Cardiac muscle cell (in vitro differentiated cells and primary cell): ENCODE results near the gene MSMB. TPM values are rescaled to one million over a fixed set of nuclear protein-coding genes. Genes with fewer than 3 reads are reported as not detected.

ENCODE experiments used
- DNase-seq, 2 donors: peaks; one replicate each; pipeline versions ENCODE4 v3.0.0 to v3.0.0-alpha.2; 2010 to 2017; ENCODE audit warnings: low read depth in 1 of 2, low spot score in 1 of 2
- H3K27ac ChIP-seq: fragments of 200-600 bp; sonication (generic); 2 replicates; pipeline ENCODE4 v1.5.1; 2016
- H3K27me3 ChIP-seq: fragments of 200-600 bp; sonication (generic); 2 replicates; pipeline ENCODE4 v1.6.0; 2016; ENCODE audit warnings: control low read depth
- H3K36me3 ChIP-seq: fragments of 200-600 bp; sonication (generic); 2 replicates; pipeline ENCODE4 v1.5.1; 2016; ENCODE audit warnings: control low read depth
- H3K4me1 ChIP-seq: fragments of 200-600 bp; sonication (generic); 2 replicates; pipeline ENCODE4 v1.8.1; 2017; ENCODE audit warnings: low read depth, mild to moderate bottlenecking, mixed run types
- H3K4me3 ChIP-seq: fragments of 200-600 bp; sonication (generic); 2 replicates; pipeline ENCODE4 v1.5.1; 2016; ENCODE audit warnings: mild to moderate bottlenecking
- H3K9me3 ChIP-seq: fragments of 200-600 bp; sonication (generic); 2 replicates; pipeline ENCODE4 v1.5.1; 2017; ENCODE audit warnings: low read depth, mild to moderate bottlenecking, control low read depth
- CTCF ChIP-seq: IDR thresholded peaks from 2 replicates; pipeline ENCODE4 v1.5.1; 2012; ENCODE audit warnings: low read depth, mild to moderate bottlenecking, low read length
- polyA plus RNA-seq: library from polyadenylated mRNA; unstranded; fragments of >200 nt; fragmentation: Nextera tagmentation; extraction: Ambion mirVana; gene quantifications from 2 replicates; pipeline ENCODE4 v1.2.1, GENCODE V29; 2016
- total RNA-seq: library from RNA; depleted of rRNA; stranded (reverse); fragments of >200 nt; gene quantifications from 2 replicates; pipeline ENCODE4 v1.2.3, GENCODE V29; 2016

The MSMB gene
- total and polyA plus RNA-seq, 2 experiments from 2014 or later, result not detected

- Histone ChIP-seq H3K27ac (peak overlapping the region; percentile 86), H3K9me3 (no peaks in the 10 kb centered on the region), H3K27me3 (no peaks in the 10 kb centered on the region), H3K36me3 (peaks cover 17% of the 10 kb centered on the region), H3K4me3 (peak overlapping the region; percentile 61), H3K4me1 (peaks cover 65% of the 10 kb centered on the region)
- no peak for TF ChIP-seq CTCF
- peak; percentile 36 to 47 for DNase-seq
These were observed 26.3 kb downstream of the MSMB start for GRCh38 chr10:46019569-46020343.

- peak in 1 of 2 donors; percentile 27 for DNase-seq
- Histone ChIP-seq H3K36me3 (peaks cover 23% of the 10 kb centered on the region), H3K9me3 (no peaks in the 10 kb centered on the region), H3K4me1 (peaks cover 59% of the 10 kb centered on the region), H3K4me3 (peak overlapping the region; percentile 61), H3K27ac (peak overlapping the region; percentile 86), H3K27me3 (no peaks in the 10 kb centered on the region)
- no peak for TF ChIP-seq CTCF
These were observed 26.9 kb downstream of the MSMB start for GRCh38 chr10:46019177-46019528.

GRCh38 chr10:46018453-46019176 is 27.5 kb downstream of the MSMB start:
- H3K27me3 ChIP-seq, result no peaks in the 10 kb centered on the region
- H3K4me3 ChIP-seq, result peak overlapping the region; percentile 4
- no peaks in the 10 kb centered on the region for H3K9me3 ChIP-seq
- DNase-seq, result peak in 1 of 2 donors; percentile 63
- no peak for TF ChIP-seq CTCF
- peak overlapping the region; percentile 86 for H3K27ac ChIP-seq
- H3K4me1 ChIP-seq, result peaks cover 54% of the 10 kb centered on the region
- H3K36me3 ChIP-seq, result peaks cover 28% of the 10 kb centered on the region

- no peak for TF ChIP-seq CTCF
These were observed 28.3 kb downstream of the MSMB start for GRCh38 chr10:46017733-46018132.

GRCh38 chr10:46016811-46017210 is 29.3 kb downstream of the MSMB start:
- Histone ChIP-seq H3K4me1 (peaks cover 53% of the 10 kb centered on the region), H3K36me3 (peaks cover 44% of the 10 kb centered on the region), H3K27ac (no peak overlapping the region), H3K4me3 (no peak overlapping the region), H3K27me3 (no peaks in the 10 kb centered on the region), H3K9me3 (no peaks in the 10 kb centered on the region)
- no peak for TF ChIP-seq CTCF
- DNase-seq, result no peak

More at GRCh38 chr10:46017733-46018132, 28.3 kb downstream of the MSMB start:
- Histone ChIP-seq H3K27me3 (no peaks in the 10 kb centered on the region), H3K4me3 (peak overlapping the region; percentile 11), H3K36me3 (peaks cover 37% of the 10 kb centered on the region), H3K27ac (peak overlapping the region; percentile 86), H3K9me3 (no peaks in the 10 kb centered on the region), H3K4me1 (peaks cover 53% of the 10 kb centered on the region)
- DNase-seq, result no peak
